Neural cell (in vitro differentiated cells): ENCODE results near the gene ALDH1A3. TPM values are rescaled to one million over a fixed set of nuclear protein-coding genes. Genes with fewer than 3 reads are reported as not detected.

Experiments
- H2AFZ ChIP-seq: fragments of 200-600, 300-800 bp; sonication (generic), shearing (Covaris generic); 2 replicates; pipeline ENCODE4 v1.6.0; 2014; ENCODE audit warnings: low read depth, mild to moderate bottlenecking, antibody characterized with exemption, low read length, moderate library complexity
- H3F3A ChIP-seq: fragments of 200-600 bp; shearing (Covaris generic); 2 replicates; pipeline ENCODE4 v1.6.1; 2016; ENCODE audit warnings: mild to moderate bottlenecking, moderate library complexity, mixed read lengths, antibody characterized with exemption, low read length; ENCODE audit not compliant: insufficient read depth, poor library complexity, severe bottlenecking
- H3K27ac ChIP-seq: fragments of 200-600, 300-800 bp; sonication (generic), shearing (Covaris generic); 2 replicates; pipeline ENCODE4 v1.5.1; 2014; ENCODE audit warnings: mild to moderate bottlenecking, low read length, moderate library complexity
- H3K27me3 ChIP-seq: fragments of 300-800, 200-600 bp; sonication (generic), shearing (Covaris generic); 2 replicates; pipeline ENCODE4 v1.6.0; 2014; ENCODE audit warnings: mild to moderate bottlenecking, low read depth, low read length, moderate library complexity; ENCODE audit not compliant: insufficient read depth
- H3K36me3 ChIP-seq: fragments of 300-800, 200-600 bp; sonication (generic), shearing (Covaris generic); 2 replicates; pipeline ENCODE4 v1.5.1; 2014; ENCODE audit warnings: mild to moderate bottlenecking, antibody characterized with exemption, low read length, moderate library complexity; ENCODE audit not compliant: insufficient read depth
- H3K4me2 ChIP-seq: fragments of 300-800, 200-600 bp; sonication (generic), shearing (Covaris generic); 2 replicates; pipeline ENCODE4 v1.6.0; 2014; ENCODE audit warnings: mild to moderate bottlenecking, low read length
- H3K4me3 ChIP-seq: fragments of 300-800, 200-600 bp; sonication (generic), shearing (Covaris generic); 2 replicates; pipeline ENCODE4 v1.5.1; 2014; ENCODE audit warnings: mild to moderate bottlenecking, low read length, moderate library complexity
- H3K79me2 ChIP-seq: fragments of 200-600 bp; shearing (Covaris generic); replicated peaks from 2 replicates; pipeline ENCODE4 v1.6.0; 2014; ENCODE audit warnings: mild to moderate bottlenecking, low read length, moderate library complexity; ENCODE audit not compliant: insufficient read depth
- H3K9ac ChIP-seq: fragments of 300-800, 200-600 bp; sonication (generic), shearing (Covaris generic); 2 replicates; pipeline ENCODE4 v1.6.1; 2016; ENCODE audit warnings: mild to moderate bottlenecking, low read length, mixed read lengths
- H3K9me2 ChIP-seq: fragments of 200-600 bp; shearing (Covaris generic); 2 replicates; pipeline ENCODE4 v1.6.1; 2016; ENCODE audit warnings: mild to moderate bottlenecking, low read length, mixed read lengths; ENCODE audit not compliant: insufficient read depth
- H3K9me3 ChIP-seq: fragments of 200-600, 300-800 bp; sonication (generic), shearing (Covaris generic); 2 replicates; pipeline ENCODE4 v1.6.1; 2016; ENCODE audit warnings: mild to moderate bottlenecking, mixed run types, low read length, moderate library complexity, mixed read lengths
- H4K20me1 ChIP-seq: fragments of 200-600 bp; shearing (Covaris generic); 2 replicates; pipeline ENCODE4 v1.6.1; 2016; ENCODE audit warnings: mild to moderate bottlenecking, mixed run types; ENCODE audit not compliant: insufficient read depth
- EP300 ChIP-seq: fragments of 450-650 bp; conservative IDR thresholded peaks from 2 replicates; pipeline ENCODE4 v1.6.1; 2014; ENCODE audit warnings: antibody characterized with exemption, mild to moderate bottlenecking, moderate library complexity; ENCODE audit not compliant: poor library complexity, severe bottlenecking
- EZH2 ChIP-seq: fragments of 200-600, 300-800 bp; shearing (Covaris generic), sonication (generic); IDR thresholded peaks from 2 replicates; pipeline ENCODE4 v1.6.1; 2014; ENCODE audit warnings: antibody characterized with exemption, low read length, borderline replicate concordance, mild to moderate bottlenecking; ENCODE audit not compliant: insufficient read depth, poor library complexity, severe bottlenecking
- MXI1 ChIP-seq: fragments of 450-650 bp; conservative IDR thresholded peaks from 2 replicates; pipeline ENCODE4 v1.6.1; 2014; ENCODE audit warnings: antibody characterized with exemption, mild to moderate bottlenecking; ENCODE audit not compliant: poor library complexity, severe bottlenecking
- POLR2AphosphoS5 ChIP-seq: IDR thresholded peaks from 2 replicates; pipeline ENCODE4 v1.6.1; 2012
- RAD21 ChIP-seq: fragments of 450-650 bp; conservative IDR thresholded peaks from 2 replicates; pipeline ENCODE4 v1.6.1; 2014; ENCODE audit warnings: antibody characterized with exemption, mild to moderate bottlenecking, moderate library complexity
- SMC3 ChIP-seq: fragments of 450-650 bp; conservative IDR thresholded peaks from 2 replicates; pipeline ENCODE4 v1.6.1; 2014; ENCODE audit warnings: antibody characterized with exemption, mild to moderate bottlenecking, moderate library complexity; ENCODE audit not compliant: poor library complexity
- TAF1 ChIP-seq: IDR thresholded peaks from 2 replicates; pipeline ENCODE4 v1.6.1; 2012; ENCODE audit warnings: low read depth
- polyA plus RNA-seq: library from polyadenylated mRNA; depleted of rRNA; stranded (reverse); fragments of >200 nt; gene quantifications from 2 replicates; pipeline ENCODE4 v1.2.3, GENCODE V29; 2014
- TF ChIP-seq, protein P1 (sequence below): IDR thresholded peaks from 2 replicates; pipeline ENCODE4 v1.6.1; 2012; ENCODE audit warnings: borderline replicate concordance
- TF ChIP-seq, protein P2 (sequence below): fragments of 450-650 bp; IDR thresholded peaks from 2 replicates; pipeline ENCODE4 v1.5.1; 2014; ENCODE audit warnings: antibody characterized with exemption, mild to moderate bottlenecking, moderate library complexity; ENCODE audit not compliant: poor library complexity, severe bottlenecking

ALDH1A3 gene
- polyA plus RNA-seq, 1 donor from 2014 or later = 0.06 TPM

DNA sequence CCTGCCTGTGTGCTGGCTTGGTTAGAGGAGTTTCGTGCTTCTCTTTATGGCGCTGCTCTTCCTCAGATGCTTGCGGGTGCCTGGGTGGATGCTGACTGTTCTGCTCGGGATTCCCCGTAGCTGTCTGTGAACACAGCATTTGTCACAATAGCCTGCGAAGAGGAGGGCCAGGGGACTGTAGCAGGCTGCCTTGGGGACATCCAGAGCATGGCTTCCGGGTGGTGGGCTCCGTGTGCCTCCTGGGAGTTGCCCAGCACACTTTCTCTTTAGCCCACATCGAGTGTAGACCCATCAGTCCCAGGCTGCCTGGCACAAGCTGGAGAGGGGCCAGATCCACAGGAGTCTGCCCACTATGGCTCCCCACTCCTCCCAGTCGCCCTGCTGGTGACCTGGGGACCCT is 61.9 kb downstream of the ALDH1A3 start:
- H3K9me3 ChIP-seq = no peaks in the 10 kb centered on the region
- no peak overlapping the region for H3K4me2 ChIP-seq
- H3K9ac ChIP-seq = no peak overlapping the region

DNA sequence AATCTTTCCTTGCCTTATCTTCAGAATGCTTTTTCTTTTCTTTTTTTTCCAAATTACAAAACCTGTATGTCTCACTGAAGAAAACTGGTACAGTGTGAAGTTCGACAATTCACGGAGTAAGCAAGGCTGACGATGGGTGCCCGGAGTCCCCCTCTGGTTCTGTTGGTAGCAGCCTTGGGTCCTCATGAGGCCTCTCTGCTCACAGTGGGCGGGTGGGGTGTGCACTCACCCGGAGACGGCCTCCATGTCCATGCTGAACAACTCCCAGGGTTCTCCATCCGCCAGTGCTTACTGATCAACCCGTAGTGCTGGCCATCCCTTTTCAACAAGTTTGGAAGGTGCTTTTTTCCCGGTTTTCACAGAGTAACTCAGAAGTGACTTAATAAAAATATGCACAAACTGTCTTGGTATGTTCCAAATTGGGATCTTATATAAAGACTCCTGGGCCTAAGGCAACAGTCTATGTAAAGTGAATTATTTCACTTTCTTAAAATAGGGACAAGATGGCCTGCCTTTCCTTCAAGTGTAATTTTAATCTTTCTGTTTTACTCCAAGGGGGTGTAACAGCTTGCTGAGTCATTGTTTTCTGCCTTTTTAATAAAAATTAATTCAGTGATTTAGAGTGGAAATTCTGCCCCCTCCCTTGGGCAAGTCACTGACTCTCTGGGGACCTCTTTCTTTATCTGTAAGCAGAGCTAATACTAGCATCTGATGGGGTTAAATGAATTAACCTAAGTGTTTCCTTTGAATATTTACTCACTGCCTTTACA is 63.2 kb downstream of the ALDH1A3 start:
- Histone ChIP-seq H3K9me3 (no peaks in the 10 kb centered on the region), H3K27ac (no peak overlapping the region), H3K4me2 (no peak overlapping the region)

More for the DNA sequence above, 61.9 kb downstream of the ALDH1A3 start:
- H3K27me3 ChIP-seq = no peaks in the 10 kb centered on the region
- no peaks in the 10 kb centered on the region for H3K36me3 ChIP-seq
- H3K79me2 ChIP-seq = no peaks in the 10 kb centered on the region
- TF ChIP-seq SMC3 (no peak), POLR2AphosphoS5 (no peak), RAD21 (no peak), MXI1 (no peak), EZH2 (no peak), TAF1 (no peak), EP300 (no peak)
- TF ChIP-seq, protein P1, sequence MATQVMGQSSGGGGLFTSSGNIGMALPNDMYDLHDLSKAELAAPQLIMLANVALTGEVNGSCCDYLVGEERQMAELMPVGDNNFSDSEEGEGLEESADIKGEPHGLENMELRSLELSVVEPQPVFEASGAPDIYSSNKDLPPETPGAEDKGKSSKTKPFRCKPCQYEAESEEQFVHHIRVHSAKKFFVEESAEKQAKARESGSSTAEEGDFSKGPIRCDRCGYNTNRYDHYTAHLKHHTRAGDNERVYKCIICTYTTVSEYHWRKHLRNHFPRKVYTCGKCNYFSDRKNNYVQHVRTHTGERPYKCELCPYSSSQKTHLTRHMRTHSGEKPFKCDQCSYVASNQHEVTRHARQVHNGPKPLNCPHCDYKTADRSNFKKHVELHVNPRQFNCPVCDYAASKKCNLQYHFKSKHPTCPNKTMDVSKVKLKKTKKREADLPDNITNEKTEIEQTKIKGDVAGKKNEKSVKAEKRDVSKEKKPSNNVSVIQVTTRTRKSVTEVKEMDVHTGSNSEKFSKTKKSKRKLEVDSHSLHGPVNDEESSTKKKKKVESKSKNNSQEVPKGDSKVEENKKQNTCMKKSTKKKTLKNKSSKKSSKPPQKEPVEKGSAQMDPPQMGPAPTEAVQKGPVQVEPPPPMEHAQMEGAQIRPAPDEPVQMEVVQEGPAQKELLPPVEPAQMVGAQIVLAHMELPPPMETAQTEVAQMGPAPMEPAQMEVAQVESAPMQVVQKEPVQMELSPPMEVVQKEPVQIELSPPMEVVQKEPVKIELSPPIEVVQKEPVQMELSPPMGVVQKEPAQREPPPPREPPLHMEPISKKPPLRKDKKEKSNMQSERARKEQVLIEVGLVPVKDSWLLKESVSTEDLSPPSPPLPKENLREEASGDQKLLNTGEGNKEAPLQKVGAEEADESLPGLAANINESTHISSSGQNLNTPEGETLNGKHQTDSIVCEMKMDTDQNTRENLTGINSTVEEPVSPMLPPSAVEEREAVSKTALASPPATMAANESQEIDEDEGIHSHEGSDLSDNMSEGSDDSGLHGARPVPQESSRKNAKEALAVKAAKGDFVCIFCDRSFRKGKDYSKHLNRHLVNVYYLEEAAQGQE = no peak
- TF ChIP-seq, protein P2, sequence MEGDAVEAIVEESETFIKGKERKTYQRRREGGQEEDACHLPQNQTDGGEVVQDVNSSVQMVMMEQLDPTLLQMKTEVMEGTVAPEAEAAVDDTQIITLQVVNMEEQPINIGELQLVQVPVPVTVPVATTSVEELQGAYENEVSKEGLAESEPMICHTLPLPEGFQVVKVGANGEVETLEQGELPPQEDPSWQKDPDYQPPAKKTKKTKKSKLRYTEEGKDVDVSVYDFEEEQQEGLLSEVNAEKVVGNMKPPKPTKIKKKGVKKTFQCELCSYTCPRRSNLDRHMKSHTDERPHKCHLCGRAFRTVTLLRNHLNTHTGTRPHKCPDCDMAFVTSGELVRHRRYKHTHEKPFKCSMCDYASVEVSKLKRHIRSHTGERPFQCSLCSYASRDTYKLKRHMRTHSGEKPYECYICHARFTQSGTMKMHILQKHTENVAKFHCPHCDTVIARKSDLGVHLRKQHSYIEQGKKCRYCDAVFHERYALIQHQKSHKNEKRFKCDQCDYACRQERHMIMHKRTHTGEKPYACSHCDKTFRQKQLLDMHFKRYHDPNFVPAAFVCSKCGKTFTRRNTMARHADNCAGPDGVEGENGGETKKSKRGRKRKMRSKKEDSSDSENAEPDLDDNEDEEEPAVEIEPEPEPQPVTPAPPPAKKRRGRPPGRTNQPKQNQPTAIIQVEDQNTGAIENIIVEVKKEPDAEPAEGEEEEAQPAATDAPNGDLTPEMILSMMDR = no peak
- no peak overlapping the region for H3K27ac ChIP-seq
- H3K4me3 ChIP-seq = no peak overlapping the region
- H4K20me1 ChIP-seq = no peaks in the 10 kb centered on the region
- H3F3A ChIP-seq = no peaks in the 10 kb centered on the region
- H3K9me2 ChIP-seq = no peaks in the 10 kb centered on the region
- H2AFZ ChIP-seq = no peak overlapping the region

More for the DNA sequence above, 63.2 kb downstream of the ALDH1A3 start:
- Histone ChIP-seq H4K20me1 (no peaks in the 10 kb centered on the region), H3K27me3 (no peaks in the 10 kb centered on the region), H3K36me3 (no peaks in the 10 kb centered on the region), H3F3A (no peaks in the 10 kb centered on the region), H3K9ac (no peak overlapping the region), H2AFZ (no peak overlapping the region), H3K79me2 (no peaks in the 10 kb centered on the region), H3K9me2 (no peaks in the 10 kb centered on the region), H3K4me3 (no peak overlapping the region)
- TF ChIP-seq SMC3 = no peak
- TF ChIP-seq POLR2AphosphoS5 = no peak
- no peak for TF ChIP-seq EZH2
- TF ChIP-seq, protein P1 = no peak
- no peak for TF ChIP-seq TAF1
- TF ChIP-seq MXI1 = no peak
- no peak for TF ChIP-seq RAD21
